Vagina (tissue), 2 donors: ENCODE data around the gene B4GALT6. TPM values are rescaled to one million over a fixed set of nuclear protein-coding genes. Genes with fewer than 3 reads are reported as not detected.

Experiments used
- DNase-seq, 2 donors: peaks; one replicate each; pipeline ENCODE4 v3.0.0-alpha.2; 2017; ENCODE audit errors: extremely low spot score in 2 of 2
- H3K27ac ChIP-seq: fragments of 200-600 bp; sonication (generic); one replicate; pipeline ENCODE4 v1.5.1; 2019
- H3K27me3 ChIP-seq: fragments of 200-600 bp; sonication (generic); one replicate; pipeline ENCODE4 v1.5.1; 2019
- H3K36me3 ChIP-seq, 2 donors: fragments of 200-600 bp; sonication (generic); one replicate each; pipeline ENCODE4 v1.5.1; 2017 to 2019
- H3K4me1 ChIP-seq: fragments of 200-600 bp; sonication (generic); one replicate; pipeline ENCODE4 v1.5.1; 2019
- H3K4me3 ChIP-seq, 2 donors: fragments of 200-600 bp; sonication (generic); 1 replicate in 1 of 2; 2 replicates in 1 of 2; pipeline ENCODE4 v1.5.1; 2016 to 2019
- H3K9me3 ChIP-seq: fragments of 200-600 bp; sonication (generic); one replicate; pipeline ENCODE4 v1.5.1; 2019
- CTCF ChIP-seq, 3 experiments: fragments of 450-650 bp in 2 of 3; fragments of 200-600 bp in 1 of 3; sonication (generic) in 1 of 3; IDR thresholded peaks; one replicate each; pipeline ENCODE4 v1.5.1; 2017 to 2019; ENCODE audit warnings: antibody characterized with exemption in 3 of 3, mild to moderate bottlenecking in 2 of 3, moderate library complexity in 2 of 3
- POLR2A ChIP-seq, 2 donors: fragments of 450-650 bp; IDR thresholded peaks; one replicate each; pipeline ENCODE4 v1.6.1; 2017; ENCODE audit warnings: antibody characterized with exemption in 2 of 2, mild to moderate bottlenecking in 2 of 2, moderate library complexity in 2 of 2
- POLR2AphosphoS5 ChIP-seq, 2 donors: sonication (generic); formaldehyde crosslinking; IDR thresholded peaks; one replicate each; pipeline ENCODE4 v1.9.0; 2017; ENCODE audit warnings: antibody characterized with exemption in 2 of 2, mild to moderate bottlenecking in 2 of 2, low read depth in 1 of 2; ENCODE audit not compliant: insufficient read depth in 1 of 2
- intact Hi-C: fragments of 100-400 bp; cut with DNase I; formaldehyde crosslinking; loops from one replicate; pipeline ENCODE4 v1.15.1; 2023
- total RNA-seq: library from RNA; depleted of rRNA; stranded (reverse); fragments of >200 nt; gene quantifications from one replicate; pipeline ENCODE4 v1.2.3, GENCODE V29; 2016

B4GALT6 gene
- total RNA-seq, 1 donor from 2014 or later, result 2.5 TPM

- intact Hi-C loops, result loop anchor here (10.0 kb wide), 1 partner anchor 168 kb away; no protein-coding TSS in a partner anchor
Observed at GRCh38 chr18:31722369-31722957, 38.1 kb upstream of the B4GALT6 start.

GRCh38 chr18:31721601-31722000 lies 37.2 kb upstream of the B4GALT6 start:
- H3K4me3 ChIP-seq, result no peak overlapping the region
- H3K27ac ChIP-seq, result no peak overlapping the region
- peaks cover 21% of the 10 kb centered on the region for H3K4me1 ChIP-seq
- DNase-seq, result no peak
- no peaks in the 10 kb centered on the region for H3K27me3 ChIP-seq
- TF ChIP-seq CTCF (IDR thresholded peaks at IDR 0.05) (no peak), POLR2A (IDR thresholded peaks at IDR 0.05) (no peak), POLR2AphosphoS5 (IDR thresholded peaks at IDR 0.05; ENCODE audit: insufficient read depth in 1 of 2, low read depth in 1 of 2) (no peak)
- intact Hi-C loops, result loop anchor here (10.0 kb wide), 1 partner anchor 167 kb away; no protein-coding TSS in a partner anchor
- no peaks in the 10 kb centered on the region for H3K9me3 ChIP-seq
- H3K36me3 ChIP-seq, result no peaks in the 10 kb centered on the region

More at GRCh38 chr18:31722369-31722957, 38.1 kb upstream of the B4GALT6 start:
- H3K36me3 ChIP-seq, result no peaks in the 10 kb centered on the region
- DNase-seq, result no peak
- H3K27ac ChIP-seq, result no peak overlapping the region
- H3K9me3 ChIP-seq, result no peaks in the 10 kb centered on the region
- H3K4me1 ChIP-seq, result peaks cover 21% of the 10 kb centered on the region
- H3K4me3 ChIP-seq, result no peak overlapping the region
- no peaks in the 10 kb centered on the region for H3K27me3 ChIP-seq
- TF ChIP-seq POLR2AphosphoS5 (IDR thresholded peaks at IDR 0.05; ENCODE audit: insufficient read depth in 1 of 2, low read depth in 1 of 2), result peak in 1 of 2 donors; percentile 16
- TF ChIP-seq CTCF (IDR thresholded peaks at IDR 0.05), result peak; percentile 45 to 75 (median 62)
- no peak for TF ChIP-seq POLR2A (IDR thresholded peaks at IDR 0.05)

- Histone ChIP-seq H3K4me1 (peaks cover 21% of the 10 kb centered on the region), H3K27me3 (no peaks in the 10 kb centered on the region)
- TF ChIP-seq POLR2AphosphoS5 (IDR thresholded peaks at IDR 0.05; ENCODE audit: insufficient read depth in 1 of 2, low read depth in 1 of 2) (no peak), CTCF (IDR thresholded peaks at IDR 0.05) (no peak), POLR2A (IDR thresholded peaks at IDR 0.05) (no peak)
Observed at GRCh38 chr18:31720867-31721266, 36.5 kb upstream of the B4GALT6 start.

GRCh38 chr18:31719363-31720006 lies 35.1 kb upstream of the B4GALT6 start:
- Histone ChIP-seq H3K27ac (no peak overlapping the region), H3K4me3 (no peak overlapping the region), H3K36me3 (no peaks in the 10 kb centered on the region), H3K9me3 (no peaks in the 10 kb centered on the region), H3K4me1 (peaks cover 15% of the 10 kb centered on the region), H3K27me3 (no peaks in the 10 kb centered on the region)
- TF ChIP-seq POLR2A (IDR thresholded peaks at IDR 0.05) (no peak), CTCF (IDR thresholded peaks at IDR 0.05) (no peak), POLR2AphosphoS5 (IDR thresholded peaks at IDR 0.05; ENCODE audit: insufficient read depth in 1 of 2, low read depth in 1 of 2) (no peak)
- DNase-seq, result no peak
- intact Hi-C loops, result loop anchor here (10.0 kb wide), 1 partner anchor 165 kb away; no protein-coding TSS in a partner anchor

More at GRCh38 chr18:31720867-31721266, 36.5 kb upstream of the B4GALT6 start:
- no peaks in the 10 kb centered on the region for H3K9me3 ChIP-seq
- H3K36me3 ChIP-seq, result no peaks in the 10 kb centered on the region
- H3K27ac ChIP-seq, result no peak overlapping the region
- H3K4me3 ChIP-seq, result no peak overlapping the region
- no peak for DNase-seq
- intact Hi-C loops, result loop anchor here (10.0 kb wide), 1 partner anchor 166 kb away; no protein-coding TSS in a partner anchor

GRCh38 chr18:31718386-31718785 lies 34.0 kb upstream of the B4GALT6 start:
- Histone ChIP-seq H3K36me3 (no peaks in the 10 kb centered on the region), H3K4me1 (peaks cover 4% of the 10 kb centered on the region), H3K4me3 (no peak overlapping the region), H3K9me3 (no peaks in the 10 kb centered on the region), H3K27ac (no peak overlapping the region), H3K27me3 (no peaks in the 10 kb centered on the region)
- intact Hi-C loops, result no loop called here
- TF ChIP-seq POLR2AphosphoS5 (IDR thresholded peaks at IDR 0.05; ENCODE audit: insufficient read depth in 1 of 2, low read depth in 1 of 2) (no peak), POLR2A (IDR thresholded peaks at IDR 0.05) (no peak), CTCF (IDR thresholded peaks at IDR 0.05) (no peak)
- DNase-seq, result no peak
